HEK293 (cell line): ENCODE results near the gene IL20RA.

Source experiments
- BCL11A ChIP-seq: fragments of 450-650 bp; formaldehyde crosslinking; IDR thresholded peaks from 2 replicates; pipeline ENCODE4 v1.5.1; 2016; ENCODE audit warnings: low read depth, missing biosample characterization, missing genetic modification characterization
- CTCF ChIP-seq: fragments of 450-650 bp; formaldehyde crosslinking; IDR thresholded peaks from 2 replicates; pipeline ENCODE4 v1.5.1; 2016; ENCODE audit warnings: missing biosample characterization, missing genetic modification characterization
- PRDM4 ChIP-seq: fragments of 450-650 bp; formaldehyde crosslinking; IDR thresholded peaks from 2 replicates; pipeline ENCODE4 v1.5.1; 2017; ENCODE audit warnings: missing biosample characterization, missing genetic modification characterization
- REST ChIP-seq: fragments of 450-650 bp; formaldehyde crosslinking; IDR thresholded peaks from 2 replicates; pipeline ENCODE4 v1.5.1; 2016; ENCODE audit warnings: missing biosample characterization, missing genetic modification characterization
- SP2 ChIP-seq: fragments of 450-650 bp; formaldehyde crosslinking; IDR thresholded peaks from 2 replicates; pipeline ENCODE4 v1.5.1; 2016; ENCODE audit warnings: missing biosample characterization, missing genetic modification characterization
- YY1 ChIP-seq: fragments of 450-650 bp; formaldehyde crosslinking; IDR thresholded peaks from 2 replicates; pipeline ENCODE4 v1.5.1; 2018; ENCODE audit warnings: missing biosample characterization, missing genetic modification characterization
- ZFHX2 ChIP-seq: fragments of 450-650 bp; formaldehyde crosslinking; conservative IDR thresholded peaks from 2 replicates; pipeline ENCODE4 v1.5.1; 2016; ENCODE audit warnings: missing biosample characterization, missing genetic modification characterization
- ZNF121 ChIP-seq: fragments of 450-650 bp; formaldehyde crosslinking; IDR thresholded peaks from 2 replicates; pipeline ENCODE4 v1.5.1; 2016; ENCODE audit warnings: missing biosample characterization, missing genetic modification characterization
- ZNF280D ChIP-seq: fragments of 450-650 bp; formaldehyde crosslinking; IDR thresholded peaks from 2 replicates; pipeline ENCODE4 v1.5.1; 2016; ENCODE audit warnings: missing biosample characterization, missing genetic modification characterization
- ZNF416 ChIP-seq: fragments of 450-650 bp; formaldehyde crosslinking; IDR thresholded peaks from 2 replicates; pipeline ENCODE4 v1.5.1; 2016; ENCODE audit warnings: missing biosample characterization, missing genetic modification characterization
- ZNF561 ChIP-seq: fragments of 450-650 bp; IDR thresholded peaks from 2 replicates; pipeline ENCODE4 v1.5.1; 2018; ENCODE audit warnings: missing biosample characterization, missing genetic modification characterization, borderline replicate concordance
- ZNF76 ChIP-seq: fragments of 450-650 bp; formaldehyde crosslinking; IDR thresholded peaks from 2 replicates; pipeline ENCODE4; 2016; ENCODE audit warnings: low read depth, missing biosample characterization, missing genetic modification characterization, borderline replicate concordance
- ZNF792 ChIP-seq: fragments of 450-650 bp; formaldehyde crosslinking; IDR thresholded peaks from 2 replicates; pipeline ENCODE4 v1.5.1; 2016; ENCODE audit warnings: missing biosample characterization, missing genetic modification characterization
- TF ChIP-seq, protein P1 (sequence below): fragments of 450-650 bp; formaldehyde crosslinking; IDR thresholded peaks from 2 replicates; pipeline ENCODE4 v1.5.1; 2016; ENCODE audit warnings: missing biosample characterization, missing genetic modification characterization

DNA sequence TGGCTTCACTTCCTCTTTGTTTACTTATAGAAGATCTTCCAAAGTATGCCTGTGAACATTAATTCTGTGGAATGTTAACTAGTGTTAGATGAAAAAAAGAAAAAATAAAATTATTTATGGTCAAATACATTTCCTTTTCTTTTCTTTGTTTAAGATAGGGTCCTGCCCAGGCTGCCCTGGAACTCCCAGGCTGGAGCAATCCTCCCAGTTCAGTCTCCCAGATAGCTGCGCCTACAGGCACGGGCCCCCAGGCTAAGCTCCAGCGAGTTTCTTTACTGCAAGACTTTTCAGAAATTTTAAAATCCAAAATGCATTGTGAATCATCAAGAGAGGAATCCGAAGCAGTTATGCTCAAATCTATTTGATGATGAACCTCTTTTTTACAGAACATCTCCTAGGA lies 39.3 kb upstream of the IL20RA start:
- TF ChIP-seq REST (tag by site-specific recombination) (no peak), ZFHX2 (tag by site-specific recombination) (no peak), CTCF (no peak), ZNF416 (tag by site-specific recombination) (no peak), ZNF121 (tag by site-specific recombination) (no peak), PRDM4 (tag by site-specific recombination) (no peak), BCL11A (tag by site-specific recombination) (no peak), ZNF280D (tag by site-specific recombination) (no peak), ZNF561 (no peak), ZNF792 (no peak), ZNF76 (tag by site-specific recombination) (no peak), SP2 (tag by site-specific recombination) (no peak), YY1 (tag by site-specific recombination) (no peak)
- TF ChIP-seq, protein P1, sequence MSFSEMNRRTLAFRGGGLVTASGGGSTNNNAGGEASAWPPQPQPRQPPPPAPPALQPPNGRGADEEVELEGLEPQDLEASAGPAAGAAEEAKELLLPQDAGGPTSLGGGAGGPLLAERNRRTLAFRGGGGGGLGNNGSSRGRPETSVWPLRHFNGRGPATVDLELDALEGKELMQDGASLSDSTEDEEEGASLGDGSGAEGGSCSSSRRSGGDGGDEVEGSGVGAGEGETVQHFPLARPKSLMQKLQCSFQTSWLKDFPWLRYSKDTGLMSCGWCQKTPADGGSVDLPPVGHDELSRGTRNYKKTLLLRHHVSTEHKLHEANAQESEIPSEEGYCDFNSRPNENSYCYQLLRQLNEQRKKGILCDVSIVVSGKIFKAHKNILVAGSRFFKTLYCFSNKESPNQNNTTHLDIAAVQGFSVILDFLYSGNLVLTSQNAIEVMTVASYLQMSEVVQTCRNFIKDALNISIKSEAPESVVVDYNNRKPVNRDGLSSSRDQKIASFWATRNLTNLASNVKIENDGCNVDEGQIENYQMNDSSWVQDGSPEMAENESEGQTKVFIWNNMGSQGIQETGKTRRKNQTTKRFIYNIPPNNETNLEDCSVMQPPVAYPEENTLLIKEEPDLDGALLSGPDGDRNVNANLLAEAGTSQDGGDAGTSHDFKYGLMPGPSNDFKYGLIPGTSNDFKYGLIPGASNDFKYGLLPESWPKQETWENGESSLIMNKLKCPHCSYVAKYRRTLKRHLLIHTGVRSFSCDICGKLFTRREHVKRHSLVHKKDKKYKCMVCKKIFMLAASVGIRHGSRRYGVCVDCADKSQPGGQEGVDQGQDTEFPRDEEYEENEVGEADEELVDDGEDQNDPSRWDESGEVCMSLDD (tag by site-specific recombination) = no peak
